ENCODE measurements around the gene PRKAR1A. TPM values are rescaled to one million over a fixed set of nuclear protein-coding genes. Genes with fewer than 3 reads are reported as not detected.

Gene PRKAR1A
- total RNA-seq, 1 donor from 2014 or later: 201 TPM

- DNase-seq: no peak
These were observed 30.7 kb downstream of the PRKAR1A start for GRCh38 chr17:68542698-68543463.

DNA sequence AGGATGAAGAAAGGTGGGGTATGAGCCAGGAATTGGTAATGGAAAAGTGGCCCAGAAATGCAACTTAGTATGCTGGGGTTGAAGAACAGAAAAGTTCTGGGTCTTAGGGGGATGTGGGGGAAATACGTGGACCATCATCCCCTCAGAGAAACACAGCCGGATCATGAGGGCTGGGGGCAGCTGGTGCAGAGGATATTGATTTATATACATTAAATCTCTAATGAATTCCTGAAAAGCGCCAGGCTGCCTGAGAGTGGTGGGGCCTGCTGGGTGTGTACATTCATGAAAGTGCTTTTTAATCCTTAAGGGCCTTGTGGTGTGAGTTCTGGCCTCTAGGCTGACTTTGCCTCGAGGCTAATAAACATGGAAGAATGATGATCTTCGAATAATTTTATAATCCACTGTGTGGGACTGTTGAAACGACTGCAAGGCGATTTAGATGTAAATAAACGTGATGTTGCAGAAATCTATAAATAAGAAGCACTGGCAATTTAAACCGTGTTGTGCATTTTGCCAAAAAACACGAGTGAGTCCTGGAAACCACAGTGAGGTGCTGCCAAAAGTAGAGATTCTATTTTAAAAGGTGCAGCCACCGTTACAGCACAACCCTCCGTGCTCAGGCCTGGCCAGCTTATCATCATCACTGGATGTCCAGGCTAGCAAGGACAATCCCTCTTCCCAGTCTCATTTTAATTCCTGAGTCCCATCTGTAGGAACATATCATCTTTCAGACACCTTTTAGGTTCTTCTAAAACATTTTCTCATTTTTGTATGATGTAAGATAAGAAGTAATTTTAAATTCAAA, 32.1 kb downstream of the PRKAR1A start:
- no peak for DNase-seq

DNA sequence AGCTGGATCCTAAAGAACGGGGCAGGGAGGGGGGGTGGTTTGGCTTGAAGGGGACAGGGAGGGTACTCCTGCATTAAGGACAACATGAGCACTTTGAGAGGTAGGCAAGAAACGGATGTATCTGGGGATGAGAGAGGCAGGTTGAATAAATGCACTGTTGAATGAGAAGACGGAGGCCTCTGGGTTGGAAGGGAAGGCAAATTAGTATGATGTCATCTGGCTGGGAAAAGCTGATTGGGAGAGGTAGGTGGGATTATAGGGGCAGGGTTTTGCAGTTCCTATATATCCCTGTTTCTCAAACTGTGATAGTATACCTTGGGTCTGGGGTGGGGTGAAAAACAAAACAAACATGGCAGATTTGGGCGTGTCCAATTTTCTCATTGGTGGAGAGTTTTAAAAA, 44.3 kb downstream of the PRKAR1A start:
- DNase-seq: no peak

GRCh38 chr17:68559316-68559715, 47.1 kb downstream of the PRKAR1A start:
- no peak for DNase-seq

- peak; percentile 10 for DNase-seq
These were observed 48.9 kb downstream of the PRKAR1A start for GRCh38 chr17:68560966-68561720.

- DNase-seq: no peak
These were observed 50.5 kb downstream of the PRKAR1A start for GRCh38 chr17:68562736-68563135.

DNA sequence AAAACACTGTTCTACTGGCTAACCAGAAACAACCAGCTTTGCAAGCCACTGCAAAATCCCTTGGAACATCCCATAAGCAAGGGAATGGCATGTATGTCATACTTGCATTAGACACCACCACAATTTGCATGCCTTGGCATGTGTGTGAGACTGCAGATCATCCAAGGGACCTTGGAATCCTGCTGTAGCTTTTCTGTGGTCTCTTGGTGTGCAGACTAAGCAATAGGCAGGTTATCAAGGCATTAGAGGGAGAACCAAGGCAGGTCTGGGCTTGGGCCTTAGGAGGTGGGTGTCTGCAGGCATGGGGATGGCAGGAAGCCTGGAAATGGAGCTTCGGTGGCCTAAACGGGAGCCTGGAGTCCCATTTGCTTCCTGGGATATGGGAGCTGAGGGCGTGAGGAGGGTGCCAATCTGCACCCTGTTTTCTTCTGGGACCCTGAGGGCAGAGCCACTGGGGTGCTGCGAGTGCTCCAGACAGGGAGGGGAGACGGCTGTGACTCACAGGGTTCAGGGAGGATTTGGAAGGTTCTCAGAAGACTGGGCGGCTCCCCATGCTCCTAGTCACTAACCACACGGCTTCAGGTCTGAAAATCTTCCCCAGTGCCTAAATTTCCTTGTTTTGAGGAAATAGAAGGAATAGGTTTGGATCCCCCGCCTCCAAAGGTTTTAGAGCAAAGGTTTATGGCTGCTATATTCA, 52.3 kb downstream of the PRKAR1A start:
- DNase-seq: no peak

DNA sequence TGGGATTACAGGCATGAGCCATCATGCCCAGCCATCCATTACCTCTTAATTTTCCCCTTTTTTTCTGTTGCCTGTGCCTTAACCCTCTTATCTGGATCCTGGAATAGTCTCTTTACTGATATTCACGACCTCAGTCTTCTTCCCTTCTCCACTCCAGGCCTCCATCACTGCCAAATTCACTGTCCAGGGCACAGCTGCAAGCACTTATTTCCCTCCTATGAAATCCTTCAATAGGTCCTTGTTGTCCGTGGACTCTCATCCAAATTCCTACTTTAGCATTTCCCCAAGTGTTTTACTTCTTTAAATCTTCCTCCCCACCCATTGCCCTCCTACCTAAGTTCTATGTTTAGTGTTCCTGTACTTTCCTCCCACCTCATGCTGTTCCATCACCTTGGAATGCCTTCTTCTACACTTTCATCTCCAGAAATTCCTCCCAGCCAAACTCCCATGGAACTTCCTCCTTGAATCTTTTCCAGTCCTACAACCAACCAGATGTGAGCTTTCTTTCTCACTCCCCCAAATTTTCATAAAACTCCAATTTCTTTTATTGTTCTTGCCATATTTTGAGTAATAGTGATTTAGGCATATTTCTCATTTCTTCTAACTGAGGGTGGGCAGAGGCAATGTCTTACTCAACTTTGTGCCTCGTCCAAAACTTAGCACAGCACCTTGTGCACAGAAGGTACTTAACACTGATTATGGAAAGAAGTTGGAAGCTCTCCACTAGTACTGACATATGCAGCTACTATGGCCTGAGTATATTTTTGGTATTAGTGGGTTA, 53.6 kb downstream of the PRKAR1A start:
- DNase-seq: no peak

- DNase-seq: no peak
These were observed 54.2 kb downstream of the PRKAR1A start for GRCh38 chr17:68566442-68566738.

DNA sequence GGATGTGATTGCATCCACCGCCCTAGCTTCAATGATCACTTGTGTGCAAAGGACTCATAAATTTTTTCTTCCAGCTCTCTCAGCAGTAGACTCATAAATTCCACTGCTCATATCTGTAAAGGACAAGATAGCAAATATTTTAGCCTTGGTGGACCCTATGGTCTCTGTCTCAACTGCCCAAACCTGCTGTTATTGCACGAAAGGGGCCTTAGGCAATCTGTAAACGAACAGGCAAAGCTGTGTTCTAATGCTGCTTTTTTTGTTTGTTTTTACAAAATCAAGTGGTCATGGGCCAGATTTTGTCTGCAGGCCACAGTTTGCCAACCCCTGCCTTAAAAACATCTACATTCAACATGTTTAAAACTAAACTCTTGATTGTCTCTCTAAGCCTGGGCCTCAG, 54.8 kb downstream of the PRKAR1A start:
- no peak for DNase-seq

DNA sequence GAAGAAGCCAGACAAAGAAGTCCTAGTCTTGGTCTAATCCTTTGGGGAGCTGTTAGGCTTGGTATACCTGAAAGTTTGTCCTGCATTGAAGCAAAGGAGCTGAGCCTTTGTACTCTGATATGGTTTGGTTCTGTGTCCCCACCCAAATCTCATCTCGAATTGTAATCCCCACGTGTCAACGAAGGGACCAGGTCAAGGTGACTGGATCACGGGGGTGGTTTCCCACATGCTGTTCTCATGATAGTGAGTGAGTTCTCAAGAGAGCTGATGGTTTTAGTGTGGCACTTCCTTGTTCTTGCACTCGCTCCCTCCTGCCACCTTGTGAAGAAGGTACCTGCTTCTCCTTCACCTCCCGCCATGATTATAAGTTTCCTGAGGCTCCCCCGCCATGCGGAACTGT, 55.4 kb downstream of the PRKAR1A start:
- no peak for DNase-seq

GRCh38 chr17:68568581-68568980, 56.4 kb downstream of the PRKAR1A start:
- DNase-seq: no peak

- no peak for DNase-seq
These were observed 57.1 kb downstream of the PRKAR1A start for GRCh38 chr17:68569346-68569745.

DNA sequence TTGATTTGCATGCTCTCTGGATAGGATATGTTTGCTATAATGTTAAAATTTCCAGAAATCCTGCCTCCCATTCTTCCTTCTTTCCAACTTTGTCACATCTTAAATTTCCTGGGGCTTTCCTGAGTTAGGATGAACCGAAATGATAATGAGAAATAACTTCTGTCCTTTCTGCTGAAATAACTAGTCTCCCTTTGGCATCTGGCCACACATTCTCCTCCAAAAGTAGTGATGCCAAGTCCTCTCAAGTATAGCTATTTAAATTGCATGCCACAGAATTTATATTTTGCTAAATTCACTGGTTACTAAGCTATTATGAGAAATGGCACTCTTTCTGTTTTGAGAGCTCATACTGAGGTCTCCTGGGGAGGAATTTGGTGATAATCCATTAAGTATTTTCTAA, 58.3 kb downstream of the PRKAR1A start:
- no peak for DNase-seq

GRCh38 chr17:68572138-68572842, 60.1 kb downstream of the PRKAR1A start:
- no peak for DNase-seq

DNA sequence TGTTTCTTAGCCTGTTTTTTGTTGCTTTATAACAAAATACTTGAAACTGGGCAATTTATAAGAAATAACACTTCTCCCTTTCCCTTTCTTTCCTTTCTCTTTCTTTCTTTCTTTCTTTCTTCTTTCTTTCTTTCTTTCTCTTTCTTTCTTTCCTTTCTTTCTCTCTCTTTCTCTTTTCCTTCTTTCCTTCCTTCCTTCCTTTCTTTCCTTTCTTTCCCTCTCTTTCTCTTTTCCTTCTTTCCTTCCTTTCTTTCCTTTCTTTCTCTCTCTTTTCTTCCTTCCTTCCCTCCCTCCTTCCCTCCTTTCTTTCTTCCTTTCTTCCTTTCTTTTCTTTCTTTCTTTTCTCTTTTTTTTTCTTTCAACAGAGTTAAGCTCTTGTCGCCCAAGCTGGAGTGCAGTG, 61.1 kb downstream of the PRKAR1A start:
- DNase-seq: no peak

DNA sequence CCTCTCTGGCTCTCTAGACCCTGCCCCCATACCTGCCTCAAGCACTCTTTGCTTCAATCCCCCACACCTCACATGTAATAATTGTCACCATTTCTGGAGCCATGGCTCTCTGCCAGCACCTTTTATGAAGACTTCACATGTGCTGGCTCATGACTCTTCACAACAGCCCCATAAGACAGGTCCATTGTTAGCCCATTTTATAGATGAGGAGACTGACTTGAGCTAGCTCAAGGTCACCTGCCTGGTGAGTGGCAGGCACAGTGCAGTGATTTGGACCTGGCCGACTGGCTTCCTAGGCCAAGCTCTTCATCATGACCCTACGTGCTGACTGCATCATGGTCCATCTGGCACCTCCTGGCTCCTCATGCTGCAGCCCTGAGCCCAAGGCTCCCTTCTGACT, 63.9 kb downstream of the PRKAR1A start:
- DNase-seq: no peak

- peak; percentile 61 for DNase-seq
These were observed 64.7 kb downstream of the PRKAR1A start for GRCh38 chr17:68576811-68577496.

DNA sequence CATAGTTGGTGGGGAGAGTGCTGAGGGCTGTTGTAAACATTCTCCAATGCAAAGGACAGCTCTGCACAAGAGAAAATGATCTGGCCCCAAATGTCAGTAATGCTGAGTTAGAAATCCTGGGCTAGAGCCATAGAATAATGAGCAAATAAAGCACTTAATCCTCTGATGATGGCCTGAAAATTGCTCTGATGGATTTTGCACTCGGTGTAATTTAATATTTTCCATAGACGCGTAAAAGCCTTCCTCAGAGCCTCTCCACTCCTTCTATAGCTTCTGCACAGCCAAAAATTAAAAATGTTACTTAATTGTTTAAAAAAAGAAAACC, 65.2 kb downstream of the PRKAR1A start:
- peak; percentile 53 for DNase-seq

DNA sequence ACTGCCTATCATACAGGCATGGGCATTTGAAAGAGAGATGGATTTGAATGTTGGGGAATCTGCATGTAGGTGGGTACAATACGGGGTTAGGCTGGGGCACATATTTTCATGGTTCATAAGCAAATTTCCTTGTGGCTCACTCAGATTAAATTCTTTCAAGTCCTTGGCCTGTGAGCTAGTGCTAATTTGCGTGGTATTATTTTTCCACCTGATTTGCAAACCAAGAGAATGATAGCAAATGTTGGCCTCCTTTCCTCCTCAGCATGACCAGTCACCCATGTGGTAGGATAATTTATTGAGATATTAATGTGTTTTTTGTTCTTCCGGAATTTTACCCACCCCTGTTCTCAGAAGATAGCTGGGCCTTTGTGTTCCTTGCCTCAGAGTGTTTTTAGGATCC, 66.0 kb downstream of the PRKAR1A start:
- no peak for DNase-seq

Data from skin of body (tissue), 2 donors.